Lower lobe of right lung (tissue), 2 donors: ENCODE results near the gene MPRIP. TPM values are rescaled to one million over a fixed set of nuclear protein-coding genes. Genes with fewer than 3 reads are reported as not detected.
"Not testable (repeated sequence)": the region's sequence is repeated elsewhere in the genome, so short reads cannot be mapped to it uniquely, and the experiment has no call there.

Experiments
- ATAC-seq, 2 donors: fragments of 200-7000 bp; cut with Tn5 transposase; one replicate each; pipeline ENCODE4 v1.9.1; 2020 to 2022; ENCODE audit warnings: mild to moderate bottlenecking in 2 of 2, moderate library complexity in 2 of 2
- DNase-seq: peaks from one replicate; pipeline ENCODE4 v3.0.0-alpha.2; 2020
- H3K27ac ChIP-seq: fragments of 200-600 bp; one replicate; pipeline ENCODE4 v1.8.0; 2022
- H3K27me3 ChIP-seq: fragments of 200-600 bp; one replicate; pipeline ENCODE4 v1.8.0; 2022; ENCODE audit warnings: low read depth
- H3K36me3 ChIP-seq: fragments of 200-600 bp; one replicate; pipeline ENCODE4 v1.8.0; 2022; ENCODE audit warnings: mild to moderate bottlenecking
- H3K4me1 ChIP-seq: fragments of 200-600 bp; one replicate; pipeline ENCODE4 v1.8.0; 2022
- H3K4me3 ChIP-seq: fragments of 200-600 bp; one replicate; pipeline ENCODE4 v1.8.0; 2022; ENCODE audit warnings: mild to moderate bottlenecking
- H3K9me3 ChIP-seq: fragments of 200-600 bp; one replicate; pipeline ENCODE4 v1.8.0; 2022
- CTCF ChIP-seq: fragments of 200-600 bp; IDR thresholded peaks from one replicate; pipeline ENCODE4 v1.8.0; 2022; ENCODE audit warnings: antibody characterized with exemption, mild to moderate bottlenecking
- intact Hi-C: fragments of 100-400 bp; cut with DNase I; formaldehyde crosslinking; loops from one replicate; pipeline ENCODE4 v1.11.0; 2022
- long read RNA-seq: library from polyadenylated mRNA; unstranded; transcript quantifications from one replicate; pipeline ENCODE4 v2.0.0, GENCODE V29; 2021
- total RNA-seq: library from RNA; stranded (reverse); fragmentation: NEBNext Ultra II Directional; extraction: Animal tissue kit (Norgen Biotek cat#: 25700); gene quantifications from one replicate; pipeline ENCODE4 v1.2.1, GENCODE V29; 2021
- donor health status: DM: no; HTN: yes; CAD: no; lungs with severe emphysema.

The MPRIP gene, protein sequence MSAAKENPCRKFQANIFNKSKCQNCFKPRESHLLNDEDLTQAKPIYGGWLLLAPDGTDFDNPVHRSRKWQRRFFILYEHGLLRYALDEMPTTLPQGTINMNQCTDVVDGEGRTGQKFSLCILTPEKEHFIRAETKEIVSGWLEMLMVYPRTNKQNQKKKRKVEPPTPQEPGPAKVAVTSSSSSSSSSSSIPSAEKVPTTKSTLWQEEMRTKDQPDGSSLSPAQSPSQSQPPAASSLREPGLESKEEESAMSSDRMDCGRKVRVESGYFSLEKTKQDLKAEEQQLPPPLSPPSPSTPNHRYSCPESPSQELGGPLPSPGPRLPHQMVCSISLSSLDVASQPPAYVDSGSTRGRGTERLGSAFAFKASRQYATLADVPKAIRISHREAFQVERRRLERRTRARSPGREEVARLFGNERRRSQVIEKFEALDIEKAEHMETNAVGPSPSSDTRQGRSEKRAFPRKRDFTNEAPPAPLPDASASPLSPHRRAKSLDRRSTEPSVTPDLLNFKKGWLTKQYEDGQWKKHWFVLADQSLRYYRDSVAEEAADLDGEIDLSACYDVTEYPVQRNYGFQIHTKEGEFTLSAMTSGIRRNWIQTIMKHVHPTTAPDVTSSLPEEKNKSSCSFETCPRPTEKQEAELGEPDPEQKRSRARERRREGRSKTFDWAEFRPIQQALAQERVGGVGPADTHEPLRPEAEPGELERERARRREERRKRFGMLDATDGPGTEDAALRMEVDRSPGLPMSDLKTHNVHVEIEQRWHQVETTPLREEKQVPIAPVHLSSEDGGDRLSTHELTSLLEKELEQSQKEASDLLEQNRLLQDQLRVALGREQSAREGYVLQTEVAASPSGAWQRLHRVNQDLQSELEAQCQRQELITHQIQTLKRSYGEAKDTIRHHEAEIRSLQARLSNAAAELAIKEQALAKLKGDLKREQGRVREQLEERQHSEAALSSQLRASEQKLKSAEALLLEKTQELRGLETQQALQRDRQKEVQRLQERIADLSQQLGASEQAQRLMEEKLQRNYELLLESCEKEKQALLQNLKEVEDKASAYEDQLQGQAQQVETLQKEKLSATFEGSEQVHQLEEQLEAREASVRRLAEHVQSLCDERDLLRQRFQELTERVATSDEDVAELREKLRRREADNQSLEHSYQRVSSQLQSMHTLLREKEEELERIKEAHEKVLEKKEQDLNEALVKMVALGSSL (N-terminal part only)
- 232 TPM for total RNA-seq
- long read RNA-seq, full-length matches to known transcripts = 15 of 203 reads
- long read RNA-seq, partial matches to known transcripts = 111 of 203 reads
- long read RNA-seq, other reads (novel, unspliced or antisense) = 77 of 203 reads

DNA sequence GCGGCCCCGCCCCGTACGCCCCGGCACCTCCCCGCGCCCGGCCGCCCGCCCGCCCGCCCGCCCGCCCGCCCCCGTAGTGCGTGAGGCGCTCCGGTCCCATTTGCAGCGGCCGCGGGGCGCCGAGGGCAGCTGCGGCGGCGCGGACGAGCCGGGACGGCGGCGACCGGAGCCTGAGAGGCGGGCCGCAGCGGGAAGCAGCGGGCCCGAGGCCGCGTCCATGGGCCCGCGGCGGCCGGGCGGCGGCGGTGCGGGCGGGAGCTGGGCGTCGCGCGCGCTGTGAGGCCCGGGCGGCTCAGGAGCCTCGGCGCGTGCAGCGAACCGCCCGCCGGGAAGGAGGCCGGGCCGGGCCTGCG lies at the start of gene MPRIP:
Gene MPRIP, plus strand, starts transcription at position 74 of the 353 bp plus-strand sequence. CDS start 392 bp downstream, outside the sequence.
- H3K9me3 ChIP-seq = no peaks in the 10 kb centered on the region
- H3K27ac ChIP-seq = peak within 1 kb of the TSS; percentile 83
- intact Hi-C loops = no loop called here
- ATAC-seq (no peak), DNase-seq (no peak)
- peak within 1 kb of the TSS; percentile 75 for H3K4me3 ChIP-seq
- H3K36me3 ChIP-seq = no peaks in the 10 kb centered on the region
- no peak for TF ChIP-seq CTCF
- H3K4me1 ChIP-seq = peaks cover 55% of the 10 kb centered on the region
- no peaks in the 10 kb centered on the region for H3K27me3 ChIP-seq

GRCh38 chr17:16994631-16995030 lies 47.6 kb upstream of the MPRIP start:
- no peaks in the 10 kb centered on the region for H3K27me3 ChIP-seq
- H3K4me1 ChIP-seq = peaks cover 9% of the 10 kb centered on the region
- no peak for TF ChIP-seq CTCF
- no peaks in the 10 kb centered on the region for H3K9me3 ChIP-seq
- ATAC-seq (no peak), DNase-seq (no peak)
- H3K27ac ChIP-seq = no peak overlapping the region
- intact Hi-C loops = no loop called here
- no peak overlapping the region for H3K4me3 ChIP-seq
- no peaks in the 10 kb centered on the region for H3K36me3 ChIP-seq

- TF ChIP-seq CTCF = no peak
- Histone ChIP-seq H3K27ac (no peak overlapping the region), H3K9me3 (no peaks in the 10 kb centered on the region), H3K36me3 (no peaks in the 10 kb centered on the region), H3K27me3 (no peaks in the 10 kb centered on the region), H3K4me1 (peaks cover 3% of the 10 kb centered on the region), H3K4me3 (no peak overlapping the region)
- intact Hi-C loops = no loop called here
- no peak for DNase-seq
- ATAC-seq = no peak
Measured at GRCh38 chr17:16995930-16996329, 46.3 kb upstream of the MPRIP start.

DNA sequence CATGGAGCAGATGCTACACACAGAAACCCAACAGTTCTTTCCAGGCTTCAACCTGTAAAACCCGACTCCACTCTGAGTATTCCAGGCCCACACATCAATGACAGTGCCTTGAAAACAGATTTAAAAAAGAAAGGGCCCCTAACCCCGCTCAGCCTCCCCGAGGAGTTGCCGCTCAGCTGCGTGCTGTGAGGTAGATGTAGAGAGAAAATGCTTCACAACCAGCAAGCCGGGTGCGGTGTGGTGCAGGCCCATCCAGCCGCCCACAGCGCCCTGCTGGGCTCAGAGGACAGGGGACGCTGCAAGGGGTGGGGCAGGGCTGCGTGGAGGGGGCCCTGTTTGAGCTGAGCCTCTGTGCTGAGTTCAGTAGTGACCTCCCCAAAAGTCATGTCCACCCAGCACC lies 45.5 kb upstream of the MPRIP start:
- H3K36me3 ChIP-seq, intact Hi-C loops, H3K4me1 ChIP-seq, ATAC-seq, H3K27me3 ChIP-seq, H3K9me3 ChIP-seq, H3K27ac ChIP-seq, H3K4me3 ChIP-seq, DNase-seq: not testable (repeated sequence)

DNA sequence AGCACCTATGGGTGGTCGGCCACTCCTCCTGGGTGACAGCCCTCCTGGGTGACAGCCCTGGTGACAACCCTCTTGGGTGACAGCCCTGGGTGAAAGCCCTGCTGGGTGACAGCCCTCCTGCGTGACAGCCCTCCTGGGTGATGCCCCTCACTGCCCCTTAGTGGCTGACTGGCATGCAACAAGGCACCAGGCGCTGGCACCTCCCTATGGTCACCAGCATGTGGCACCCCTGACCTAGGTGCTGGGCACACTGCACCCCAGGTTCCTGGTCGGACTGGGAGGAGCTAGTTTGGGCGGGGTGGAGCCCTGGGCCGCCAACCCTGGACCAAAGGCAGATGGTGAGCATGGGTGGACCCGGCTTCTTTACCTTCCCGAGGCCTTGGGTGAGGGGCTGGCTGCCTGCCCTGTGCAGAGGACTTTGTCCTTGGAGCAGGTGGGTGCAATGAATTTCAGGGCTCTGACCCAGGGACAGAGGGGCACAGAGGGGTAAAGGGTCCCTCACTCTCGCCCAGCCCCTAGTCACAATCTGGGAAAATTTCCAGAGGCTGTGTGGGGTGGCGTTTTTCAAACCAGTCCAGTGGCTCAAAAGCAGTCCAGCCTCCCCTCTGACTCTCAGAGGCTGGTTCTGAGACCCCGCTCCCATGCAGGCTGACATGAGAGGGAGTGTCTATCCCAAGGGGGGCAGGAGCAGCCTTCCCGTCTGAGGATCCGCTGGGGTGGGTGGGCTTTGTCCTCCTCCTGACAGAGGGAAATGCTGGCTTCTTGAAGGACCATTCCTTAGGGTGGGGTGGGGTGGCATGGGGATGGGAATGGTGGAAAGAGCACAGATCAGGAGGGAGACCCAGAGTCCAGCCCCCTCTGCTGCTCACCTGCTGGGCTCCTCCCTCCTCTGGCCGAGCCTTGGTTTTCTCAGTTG lies 44.5 kb upstream of the MPRIP start:
- ATAC-seq = peak in 1 of 2 donors; percentile 80
- Histone ChIP-seq H3K27ac (no peak overlapping the region), H3K27me3 (no peaks in the 10 kb centered on the region), H3K9me3 (no peaks in the 10 kb centered on the region), H3K4me1 (peaks cover 11% of the 10 kb centered on the region), H3K36me3 (no peaks in the 10 kb centered on the region), H3K4me3 (no peak overlapping the region)
- intact Hi-C loops = no loop called here
- no peak for DNase-seq
- no peak for TF ChIP-seq CTCF
